GM21529 (cell line): ENCODE data around the gene RIGI.
A peak's percentile ranks its signal among the peaks of the same experiment; 100 is the strongest.
"Not testable (repeated sequence)": the region's sequence is repeated elsewhere in the genome, so short reads cannot be mapped to it uniquely, and the experiment has no call there.

Source experiments
- ATAC-seq: cut with Tn5 transposase; IDR thresholded peaks from one replicate; pipeline ENCODE4 v1.9.1; 2021; ENCODE audit not compliant: unreplicated experiment

Gene RIGI

DNA sequence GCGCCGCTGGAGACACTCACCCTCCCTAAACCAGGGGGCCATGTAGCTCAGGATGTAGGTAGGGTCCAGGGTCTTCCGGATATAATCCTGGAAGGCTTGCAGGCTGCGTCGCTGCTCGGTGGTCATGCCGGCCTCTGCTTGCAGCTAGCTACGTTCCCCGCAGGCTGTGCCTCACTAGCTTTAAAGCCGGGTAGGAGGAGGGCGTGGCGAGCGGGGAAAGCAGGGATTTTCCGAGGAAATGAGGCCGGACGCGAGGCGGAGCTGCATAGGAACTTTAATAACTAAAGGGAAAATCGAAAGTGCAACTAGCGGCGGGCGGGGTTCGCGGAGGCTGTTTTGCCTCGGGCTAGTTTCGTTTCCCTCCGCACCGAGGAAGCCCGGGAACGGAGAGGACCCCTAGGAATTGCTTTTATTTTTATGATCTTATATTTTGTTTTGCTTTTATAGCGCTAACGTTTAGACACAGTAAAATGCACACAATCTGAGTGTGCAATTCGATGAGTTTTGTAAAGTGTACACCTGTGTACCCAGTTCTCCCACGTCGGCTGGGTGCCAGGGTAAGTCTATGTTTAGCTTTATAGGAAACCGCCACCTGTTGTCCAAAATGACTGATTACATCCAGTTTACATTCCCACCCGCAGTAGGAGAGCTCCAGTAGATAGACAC lies at the start of gene RIGI:
TSS of gene RIGI (minus strand) at position 156 of the 666 bp plus-strand sequence. CDS start at position 126, 30 bp downstream.
- ATAC-seq, result peak; percentile 67

DNA sequence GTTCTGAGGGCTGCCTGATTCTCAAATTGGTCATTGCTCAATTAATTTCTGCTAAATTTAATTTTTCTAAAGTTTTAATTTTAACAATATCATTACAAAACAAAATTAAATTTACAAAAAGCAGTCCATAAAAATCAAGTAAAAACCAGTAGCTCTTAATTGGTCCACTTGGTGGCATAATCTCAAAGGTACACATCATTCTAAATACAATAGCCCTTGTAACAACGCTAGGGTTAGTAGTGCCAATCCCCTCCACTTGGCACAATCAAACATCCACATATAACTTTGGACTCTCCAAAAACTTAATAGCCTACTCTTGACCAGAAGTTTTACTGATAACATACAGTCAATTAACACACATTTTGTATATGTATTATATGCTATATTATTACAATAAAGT lies 48.9 kb upstream of the RIGI start:
- ATAC-seq, result no peak

DNA sequence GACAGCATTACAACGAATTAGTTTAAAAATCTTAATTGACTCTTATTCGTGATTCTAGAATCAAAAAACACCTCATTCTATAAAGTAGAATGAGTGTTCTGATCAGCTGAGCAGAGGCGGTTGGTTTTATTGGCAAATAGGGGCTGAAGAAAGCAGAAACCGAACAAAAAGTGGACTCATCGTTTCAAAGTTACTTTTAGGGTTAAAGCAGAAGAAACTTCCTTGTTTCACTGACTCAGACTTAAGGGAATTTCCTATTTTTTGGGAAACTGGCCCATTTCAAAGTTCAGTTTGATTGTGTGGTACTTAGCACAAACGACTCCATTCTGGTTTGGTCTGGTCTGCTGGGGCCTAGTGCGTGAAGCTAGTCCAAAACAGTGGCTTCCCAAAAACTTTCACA lies 47.8 kb upstream of the RIGI start:
- no peak for ATAC-seq

DNA sequence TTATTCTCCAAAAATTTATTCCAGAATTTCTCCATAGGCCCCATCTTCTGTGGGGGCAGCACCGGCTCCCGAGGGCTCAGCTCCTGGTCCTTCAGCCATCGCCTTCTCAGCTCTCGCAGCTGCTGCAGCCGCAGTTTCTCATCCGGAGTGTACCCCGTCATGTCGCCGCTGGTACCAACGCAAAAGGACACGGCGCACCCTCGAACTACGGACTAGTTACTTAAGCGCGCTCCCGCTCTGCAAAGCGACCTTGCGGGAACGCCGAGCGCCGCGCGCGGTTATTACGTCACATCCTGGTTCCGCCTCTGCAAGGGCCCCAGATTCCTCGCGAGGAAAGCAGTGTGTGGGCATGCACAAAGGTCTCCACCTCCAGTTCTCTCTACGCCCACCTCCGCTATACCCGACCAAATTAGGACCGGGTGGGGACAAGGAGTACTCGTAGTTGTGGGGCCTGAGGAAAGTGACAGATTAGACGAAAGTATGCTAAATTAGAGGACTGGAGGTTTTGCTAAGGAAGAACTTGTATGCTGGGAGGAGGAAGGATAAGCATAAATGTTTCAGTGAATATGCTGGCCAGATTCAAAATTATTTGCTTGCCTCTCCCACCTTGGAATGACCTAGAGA lies 47.0 kb upstream of the RIGI start, which contains the start of gene NDUFB6:
TSS of gene NDUFB6 (minus strand) at position 260 of the 624 bp plus-strand sequence. CDS start at position 161, 99 bp downstream.
- peak; percentile 80 for ATAC-seq

DNA sequence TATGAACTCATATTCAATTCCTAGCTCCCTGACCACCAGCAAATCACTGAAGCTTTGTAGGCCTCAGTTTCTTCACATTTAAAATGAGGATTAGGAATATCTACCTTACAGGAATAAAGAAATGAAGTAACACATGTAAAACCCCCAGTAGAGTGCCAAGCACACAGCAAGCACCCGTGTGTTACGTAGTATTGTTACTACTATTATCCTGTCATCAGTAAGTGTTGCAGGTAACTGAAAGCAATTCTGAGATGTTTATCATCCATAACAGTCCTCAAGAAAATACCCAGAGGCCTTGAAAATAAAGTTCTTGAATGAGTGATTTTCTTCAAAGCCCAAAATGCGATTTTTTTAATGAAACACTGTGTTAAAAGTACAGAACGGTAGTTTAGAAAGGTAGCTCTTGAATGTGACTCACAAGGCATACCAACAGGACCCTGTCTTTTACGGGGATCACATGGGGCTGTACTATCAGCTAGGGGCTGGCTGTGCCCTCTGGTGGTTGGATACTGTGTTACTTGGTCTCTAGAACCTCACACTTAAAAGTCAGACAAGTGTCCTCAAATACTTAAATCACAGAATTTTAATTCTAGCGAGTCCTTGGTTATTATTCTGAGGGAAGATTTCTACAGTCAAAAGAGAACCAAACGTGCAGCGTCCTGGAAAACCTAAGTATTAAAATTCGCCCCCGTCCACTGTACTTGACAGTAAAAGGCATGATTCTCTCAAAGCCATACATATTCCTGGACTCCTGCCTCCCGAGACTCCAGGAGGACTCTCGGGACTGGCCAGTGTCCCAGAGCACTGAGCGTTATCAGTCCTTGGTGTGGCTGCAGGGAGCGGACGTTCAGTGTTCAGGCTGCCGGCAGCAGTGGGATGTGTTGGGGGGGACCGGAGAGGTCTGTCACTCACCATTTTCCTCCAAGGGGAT lies 46.2 kb upstream of the RIGI start:
- peak; percentile 88 for ATAC-seq

DNA sequence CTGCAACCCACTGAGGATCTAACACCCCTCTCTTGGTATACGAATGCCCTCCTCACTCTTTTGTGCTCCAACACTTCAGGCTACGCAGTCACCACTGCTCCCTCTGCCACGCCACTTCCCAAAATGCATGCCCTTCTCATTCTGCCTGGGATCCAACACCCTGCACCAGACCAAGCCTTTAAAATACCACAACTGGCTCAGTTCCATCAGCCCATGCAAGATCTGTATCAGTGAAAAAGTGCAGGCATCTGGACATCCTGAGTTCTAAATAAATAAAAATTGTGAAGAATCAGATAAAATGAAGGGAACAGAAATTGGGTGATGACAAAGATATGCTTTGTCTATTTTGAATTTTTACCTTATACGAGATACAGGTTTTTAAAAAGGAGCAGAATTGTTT lies 44.3 kb upstream of the RIGI start:
- no peak for ATAC-seq

DNA sequence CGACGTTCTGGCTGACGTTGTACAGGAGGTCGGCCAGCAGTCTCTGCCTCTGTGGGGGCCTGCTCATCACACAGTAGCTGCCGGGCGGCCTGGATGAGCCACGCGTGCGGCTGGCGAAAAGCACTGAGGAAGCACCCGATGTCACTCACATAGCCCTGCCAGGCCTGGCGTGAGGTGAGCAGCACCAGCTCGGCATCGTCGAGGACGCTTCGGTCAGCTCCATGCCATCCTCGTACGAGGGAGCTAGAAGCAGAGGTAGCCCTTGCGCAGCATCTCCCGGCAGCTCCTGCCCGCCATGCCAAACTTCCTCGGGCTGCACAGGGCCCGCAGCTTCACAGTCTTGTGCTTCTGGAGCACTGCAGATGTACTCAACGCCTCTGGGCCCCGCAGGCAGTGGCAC lies 40.8 kb upstream of the RIGI start:
- ATAC-seq, result no peak

DNA sequence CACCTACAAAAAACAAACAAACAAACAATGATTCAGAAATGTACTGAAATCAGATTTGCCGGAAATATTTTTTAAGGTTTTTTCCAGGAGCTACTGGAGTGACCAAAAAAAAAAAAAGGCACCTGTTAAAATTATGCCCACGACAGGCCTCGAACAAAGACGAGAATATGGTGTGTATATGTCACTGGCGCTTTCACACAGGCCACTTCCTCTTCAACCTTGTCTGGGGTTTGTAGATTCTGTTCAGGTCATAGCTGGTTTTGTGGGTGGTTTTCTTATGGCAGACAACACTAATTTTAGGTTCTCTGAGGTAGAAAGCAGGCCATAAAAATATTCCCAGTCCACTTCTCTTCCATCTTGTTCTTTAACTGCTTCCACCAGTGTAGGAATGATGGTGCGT lies 40.0 kb upstream of the RIGI start:
- no peak for ATAC-seq

DNA sequence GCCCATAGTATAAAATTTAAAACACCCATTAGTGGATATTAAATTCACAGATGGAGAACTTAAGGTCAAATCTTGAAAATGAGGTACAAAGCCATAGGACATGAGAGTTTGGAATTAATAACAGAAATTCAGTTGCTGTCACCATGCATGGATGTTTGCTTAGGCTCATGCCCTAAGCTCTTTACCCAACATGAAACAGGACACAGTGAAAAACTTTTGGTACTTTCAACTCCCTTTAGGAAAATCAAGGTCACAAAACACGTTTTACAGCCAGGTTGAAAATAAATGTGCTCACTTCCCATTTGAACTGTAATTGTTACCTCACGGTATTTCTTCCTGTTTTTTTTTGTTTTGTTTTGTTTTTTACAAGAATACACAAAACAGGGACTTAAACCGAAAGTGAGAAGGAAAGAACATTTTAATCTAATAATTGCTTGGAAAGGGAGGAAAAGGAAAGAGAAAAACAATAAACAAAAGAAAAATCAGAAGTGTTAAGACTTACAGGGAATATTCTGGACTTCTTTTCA lies 32.5 kb upstream of the RIGI start:
- no peak for ATAC-seq

DNA sequence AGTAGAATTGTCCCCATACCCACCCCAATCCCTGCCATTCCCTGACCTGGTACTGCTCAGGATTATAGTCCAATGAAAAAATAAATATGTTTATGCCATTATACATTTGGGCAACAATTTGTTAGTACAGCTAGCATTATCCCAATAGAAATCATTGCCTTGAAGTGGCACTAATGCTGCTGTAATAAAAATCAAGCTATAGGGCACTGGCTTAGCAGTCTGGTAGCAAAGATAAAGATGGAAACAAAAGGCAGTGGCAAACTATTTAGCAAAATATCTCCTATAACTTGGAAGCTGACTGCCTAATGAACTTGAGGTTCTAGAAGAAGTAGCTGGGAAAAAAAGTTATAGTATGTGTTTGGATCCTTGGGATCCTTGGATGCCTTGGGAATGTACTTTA lies 28.6 kb upstream of the RIGI start:
- no peak for ATAC-seq

DNA sequence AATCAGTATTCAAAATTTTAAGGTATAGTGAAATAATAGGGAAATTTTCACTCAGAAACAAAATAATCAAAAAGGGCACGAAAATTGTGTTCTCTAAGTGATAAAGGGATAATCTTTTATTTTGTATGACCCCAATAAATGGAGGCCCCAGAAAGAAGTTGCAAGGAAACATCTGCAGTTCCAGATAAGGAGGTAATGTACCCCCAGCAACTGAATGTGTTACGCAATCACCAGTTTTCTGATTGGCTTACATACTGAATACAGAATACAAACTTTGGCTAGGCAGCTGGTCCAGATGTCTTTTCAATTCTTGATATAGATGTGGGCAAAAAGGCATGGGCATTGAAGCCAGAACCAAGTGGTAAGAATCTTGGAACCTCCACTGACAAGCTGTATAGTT lies 28.1 kb upstream of the RIGI start:
- no peak for ATAC-seq

DNA sequence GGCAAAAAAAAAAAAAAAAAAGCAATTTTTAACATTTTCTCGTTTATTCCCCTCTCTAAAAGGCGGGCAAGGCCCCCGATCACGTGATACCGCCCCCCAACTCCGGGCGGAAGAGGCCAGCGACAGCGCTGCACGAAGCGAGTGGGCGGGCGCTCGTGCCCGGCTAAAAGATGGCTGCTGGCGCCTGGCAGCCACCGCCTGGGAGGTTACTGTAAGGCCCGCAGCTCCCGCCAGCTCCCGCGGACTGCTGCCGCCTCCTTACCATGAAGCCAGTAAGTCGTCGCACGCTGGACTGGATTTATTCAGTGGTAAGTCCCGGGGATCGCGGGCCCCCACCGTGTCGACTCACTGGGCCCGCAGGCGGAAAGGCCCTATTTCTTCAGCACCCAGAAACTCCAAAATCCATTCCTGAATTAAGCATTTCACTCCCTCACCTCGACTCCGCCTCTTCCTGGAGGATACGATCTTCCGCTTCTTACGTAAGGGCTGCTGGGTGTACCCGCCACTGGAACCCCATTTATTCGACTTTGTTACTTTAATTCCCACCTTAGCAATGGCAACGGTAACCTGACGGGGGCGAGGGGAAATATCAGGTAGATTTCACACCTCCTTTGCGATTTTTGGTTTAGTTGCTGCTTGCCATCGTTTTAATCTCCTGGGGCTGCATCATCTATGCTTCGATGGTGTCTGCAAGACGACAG lies 26.3 kb upstream of the RIGI start, which contains the start of the genes SMIM27 and TOPORS:
TSS of gene SMIM27 (plus strand) at position 156 of the 701 bp plus-strand sequence. CDS start at position 264, 108 bp downstream.
TSS of gene TOPORS (minus strand) at position 415 of the 701 bp plus-strand sequence. CDS start at position 265, 150 bp downstream.
- peak; percentile 64 for ATAC-seq

DNA sequence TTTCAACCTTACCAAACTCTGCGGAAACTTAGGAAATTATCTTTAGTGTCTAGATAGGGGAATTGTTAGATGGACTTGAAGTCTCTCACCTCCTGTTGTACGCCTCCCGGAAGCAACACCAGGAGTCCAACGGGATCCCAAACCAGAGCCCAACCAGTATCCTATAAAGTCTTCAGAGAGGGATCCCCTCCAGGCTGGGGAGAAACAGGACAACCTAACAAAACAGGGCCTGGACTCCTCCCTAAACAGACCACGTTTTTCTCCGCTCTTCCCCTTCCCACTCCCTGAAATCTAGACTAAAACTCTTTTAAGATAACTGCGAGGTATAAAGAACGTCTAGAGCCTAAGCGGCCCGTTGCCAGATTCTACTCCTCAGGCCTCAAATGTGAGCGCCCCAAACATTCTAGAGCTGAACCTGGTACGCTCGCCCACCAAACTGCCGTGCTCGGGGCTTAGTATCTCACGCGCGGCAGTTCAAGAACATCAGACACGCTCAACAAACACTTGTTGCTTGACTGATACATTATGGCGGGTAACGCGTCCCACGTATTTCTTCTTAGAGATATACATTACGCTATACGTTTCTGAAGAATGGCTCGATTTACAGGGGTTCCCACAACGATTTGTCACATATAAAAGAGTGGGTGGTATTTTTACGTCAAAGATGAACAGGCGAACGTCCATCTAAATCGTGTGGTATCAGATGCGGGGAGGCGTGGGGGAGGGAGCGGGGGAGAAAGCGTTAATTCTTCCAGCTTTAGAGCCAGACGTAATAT lies 25.5 kb upstream of the RIGI start:
- ATAC-seq, result peak; percentile 3

DNA sequence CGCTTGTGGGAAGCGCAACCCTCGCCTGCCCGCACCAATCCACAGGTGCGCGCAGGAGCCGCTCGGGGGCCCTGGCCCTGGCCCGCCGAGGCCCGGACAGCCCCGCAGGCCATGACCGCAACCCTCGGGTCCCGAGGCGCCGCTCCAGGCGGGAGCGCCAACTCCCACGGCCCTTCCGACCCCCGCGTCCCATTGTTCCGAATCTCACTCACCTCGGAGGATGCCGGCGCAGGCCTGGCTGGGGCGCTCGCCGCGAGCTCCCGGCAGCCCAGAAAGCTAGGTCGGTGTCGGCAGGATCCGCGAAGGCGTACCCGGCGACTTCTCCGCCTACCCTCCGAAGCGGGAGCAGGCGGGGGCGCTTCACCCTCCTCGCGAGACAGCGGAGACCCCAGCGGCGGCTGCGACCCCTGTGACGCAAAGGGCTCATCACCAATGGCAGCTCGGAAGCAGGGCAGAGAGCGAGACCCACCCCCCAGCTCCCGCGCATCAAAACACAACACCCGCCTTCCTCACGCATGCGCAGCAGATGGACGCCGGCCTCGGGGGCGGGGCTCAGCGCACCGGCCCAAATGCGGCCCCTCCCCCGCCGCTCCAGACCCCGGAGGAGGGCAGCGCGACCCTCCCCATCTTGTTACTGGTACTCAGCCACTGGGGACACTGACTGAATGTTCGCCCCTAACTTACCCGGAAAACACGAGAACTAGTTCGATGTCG lies 24.7 kb upstream of the RIGI start:
- peak; percentile 61 for ATAC-seq

DNA sequence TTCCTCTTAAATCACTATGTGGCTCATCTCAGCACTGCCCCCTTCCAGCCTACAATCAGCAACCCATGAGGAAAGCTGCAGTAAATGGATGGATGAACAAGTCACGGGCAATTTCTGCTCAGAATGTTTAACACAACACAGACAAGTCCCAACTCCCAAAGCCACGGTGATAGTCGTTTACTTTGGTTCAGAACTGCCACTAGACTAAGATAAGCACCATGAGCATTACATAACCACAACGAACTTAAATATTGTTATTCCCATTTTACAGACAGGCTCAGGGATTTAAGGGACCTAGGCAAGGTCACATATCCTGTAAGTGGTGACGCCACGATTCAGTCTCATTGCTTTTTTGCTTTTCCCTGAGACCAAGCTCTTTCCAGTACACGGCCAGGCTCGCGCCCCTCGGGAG lies 24.2 kb upstream of the RIGI start:
- no peak for ATAC-seq

DNA sequence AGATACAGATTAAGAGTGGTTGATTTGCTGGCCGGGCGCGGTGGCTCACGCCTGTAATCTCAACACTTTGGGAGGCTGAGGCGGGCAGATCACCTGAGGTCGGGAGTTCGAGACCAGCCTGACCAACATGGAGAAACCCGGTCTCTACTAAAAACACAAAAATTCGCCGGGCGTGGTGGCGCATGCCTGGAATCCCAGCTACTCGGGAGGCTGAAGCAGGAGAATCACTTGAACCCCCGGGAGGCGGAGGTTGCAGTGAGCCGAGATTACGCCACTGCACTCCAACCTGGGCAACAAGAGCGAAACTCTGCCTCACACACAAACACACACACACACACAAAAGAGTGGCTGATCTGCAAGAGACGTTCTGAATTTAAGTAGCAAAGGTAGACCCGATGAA lies 22.2 kb upstream of the RIGI start:
- ATAC-seq, result not testable (repeated sequence)

DNA sequence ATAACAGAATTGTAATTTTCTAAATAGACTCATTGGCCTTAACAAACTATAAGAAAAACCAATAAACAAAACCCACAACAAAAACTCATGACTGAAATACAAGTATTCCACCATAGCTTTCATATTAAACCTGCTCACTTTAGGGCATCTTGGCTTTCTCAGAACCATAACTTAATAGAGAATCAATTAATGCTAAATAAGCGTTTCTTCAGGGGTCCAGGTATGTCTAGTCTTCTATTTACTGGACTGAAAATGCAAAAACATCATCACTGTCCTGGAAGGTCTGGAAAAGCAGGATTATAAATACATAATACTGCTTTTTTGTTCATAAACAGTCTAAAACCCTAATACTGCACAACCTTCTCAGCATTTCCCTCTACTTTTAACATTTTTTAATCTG lies 19.9 kb upstream of the RIGI start:
- ATAC-seq, result no peak

DNA sequence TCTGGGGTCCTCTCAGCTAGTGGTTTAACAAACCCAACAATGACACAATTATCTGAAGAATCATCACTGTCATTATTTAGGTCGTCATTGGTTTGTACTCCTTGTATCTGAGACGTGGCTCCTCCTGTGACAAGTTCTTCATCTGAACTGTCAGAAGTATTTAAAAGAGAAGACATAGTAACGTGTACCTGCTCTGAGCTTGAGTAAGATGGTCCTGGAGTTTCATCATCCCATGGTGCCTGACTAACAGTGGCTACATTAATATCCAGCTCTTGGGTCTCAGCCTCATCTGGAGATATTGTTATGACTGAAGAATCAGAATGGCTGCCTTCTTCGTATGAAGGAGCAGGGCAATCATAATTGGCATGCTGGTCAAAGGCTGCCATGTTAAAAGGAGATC lies 17.1 kb upstream of the RIGI start:
- no peak for ATAC-seq

DNA sequence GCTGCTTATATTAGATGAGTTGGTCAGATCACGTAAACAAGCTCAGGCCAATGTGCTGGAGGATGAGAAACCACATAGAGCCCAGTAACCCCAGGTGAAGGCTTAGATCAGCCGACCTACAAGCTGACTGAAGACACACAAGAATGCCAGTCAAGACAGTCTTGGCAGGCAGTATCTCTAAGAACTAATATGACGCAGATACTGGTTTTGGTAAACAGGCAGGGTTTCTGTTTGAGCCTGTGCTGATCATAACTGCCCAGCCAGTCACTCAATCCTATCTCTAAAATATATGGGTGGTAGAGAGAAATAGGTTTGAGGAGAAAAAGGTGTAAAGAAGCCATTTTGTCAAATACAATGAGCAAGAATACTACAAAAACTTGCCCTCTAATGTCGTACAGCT lies 7.8 kb upstream of the RIGI start:
- ATAC-seq, result no peak
